ENCODE measurements around the gene LZTS3. TPM values are rescaled to one million over a fixed set of nuclear protein-coding genes. Genes with fewer than 3 reads are reported as not detected.

LZTS3 gene
- total and polyA plus RNA-seq, 2 of the 13 experiments (the other 11 are each of a cell fraction or from before 2014, with no cell fraction given): 10.1 to 31.3 TPM

- TF ChIP-seq AFF4 (CRISPR knock-in tag; IDR thresholded peaks at IDR 0.05) (no peak), ZSCAN25 (CRISPR knock-in tag; IDR thresholded peaks at IDR 0.05) (no peak), USF2 (IDR thresholded peaks at IDR 0.05; ENCODE audit: low read depth, low read length) (no peak), USF2 (CRISPR knock-in tag; IDR thresholded peaks at IDR 0.05; ENCODE audit: borderline replicate concordance) (no peak), ZUFSP (CRISPR knock-in tag; IDR thresholded peaks at IDR 0.05; ENCODE audit: borderline replicate concordance) (0 out of 2 replicates have a peak, but pooled peaks have one; percentile 12), EZH2 (conservative IDR thresholded peaks at IDR 0.05; ENCODE audit: low read depth, low read length) (no peak), SP5 (CRISPR knock-in tag; IDR thresholded peaks at IDR 0.05; ENCODE audit: borderline replicate concordance, low read depth) (no peak), ZNF451 (CRISPR knock-in tag; IDR thresholded peaks at IDR 0.05) (no peak), ZNF709 (CRISPR knock-in tag; IDR thresholded peaks at IDR 0.05) (0 out of 2 replicates have a peak, but pooled peaks have one; percentile 34), NFE2L1 (CRISPR knock-in tag; IDR thresholded peaks at IDR 0.05; ENCODE audit: borderline replicate concordance) (0 out of 2 replicates have a peak, but pooled peaks have one; percentile 62)
Observed at GRCh38 chr20:3210346-3210745, 37.0 kb upstream of the LZTS3 start (continued).
